HEK293 (cell line): Measurements from ENCODE around the gene KIF26B.

Source experiments
- CTCF ChIA-PET: fragments of 350-600 bp; formaldehyde crosslinking; extraction: SDS; loops from one replicate; lab custom pipeline; 2021; ENCODE audit warnings: antibody characterized with exemption; lab: Yijun Ruan, JAX
- POLR2A ChIA-PET: fragments of 300-600 bp; formaldehyde crosslinking; extraction: SDS; loops from one replicate; lab custom pipeline; 2020; ENCODE audit warnings: antibody characterized with exemption, inconsistent platforms; lab: Yijun Ruan, JAX
- H3K27ac ChIP-seq: fragments of 200-500 bp; sonication (Bioruptor generic); 2 replicates; pipeline ENCODE4 v1.5.1; 2014; ENCODE audit warnings: low read depth, low read length, control low read depth, inconsistent platforms; ENCODE audit errors: extremely low read depth
- H3K36me3 ChIP-seq, 2 experiments: fragments of 200-500 bp in 1 of 2; sonication (Bioruptor generic) in 1 of 2; 1 replicate in 1 of 2; 2 replicates in 1 of 2; pipeline ENCODE4 v1.5.1; 2014 to 2017; ENCODE audit warnings: inconsistent platforms in 2 of 2, low read length in 2 of 2; ENCODE audit not compliant: control insufficient read depth in 2 of 2, insufficient read depth in 1 of 2
- H3K4me1 ChIP-seq: fragments of 200-500 bp; sonication (Bioruptor generic); 2 replicates; pipeline ENCODE4 v1.5.1; 2014; ENCODE audit warnings: mild to moderate bottlenecking, low read length, inconsistent platforms; ENCODE audit not compliant: control insufficient read depth, insufficient read depth
- H3K4me3 ChIP-seq: 2 replicates; pipeline ENCODE4 v1.5.1; 2011; ENCODE audit warnings: low read depth, mild to moderate bottlenecking, control low read depth, low read length, moderate library complexity
- H3K9me3 ChIP-seq: fragments of 200-500 bp; sonication (Bioruptor generic); 2 replicates; pipeline ENCODE4 v1.5.1; 2014; ENCODE audit warnings: low read depth, low read length, inconsistent platforms; ENCODE audit not compliant: control insufficient read depth, insufficient read depth
- GFI1B ChIP-seq: fragments of 450-650 bp; formaldehyde crosslinking; IDR thresholded peaks from 2 replicates; pipeline ENCODE4 v1.5.1; 2016; ENCODE audit warnings: missing biosample characterization, missing genetic modification characterization
- HOXD13 ChIP-seq: sonication (generic); formaldehyde crosslinking; IDR thresholded peaks from 2 replicates; pipeline ENCODE4 v1.8.0; 2022; ENCODE audit warnings: missing genetic modification reagents, borderline replicate concordance
- KLF17 ChIP-seq: fragments of 450-650 bp; formaldehyde crosslinking; IDR thresholded peaks from 2 replicates; pipeline ENCODE4 v1.5.1; 2016; ENCODE audit warnings: missing biosample characterization, missing genetic modification characterization
- KLF9 ChIP-seq: fragments of 450-650 bp; formaldehyde crosslinking; IDR thresholded peaks from 2 replicates; pipeline ENCODE4 v1.5.1; 2016; ENCODE audit warnings: missing biosample characterization, missing genetic modification characterization, low read depth
- PRDM4 ChIP-seq: fragments of 450-650 bp; formaldehyde crosslinking; IDR thresholded peaks from 2 replicates; pipeline ENCODE4 v1.5.1; 2017; ENCODE audit warnings: missing biosample characterization, missing genetic modification characterization
- SP2 ChIP-seq: fragments of 450-650 bp; formaldehyde crosslinking; IDR thresholded peaks from 2 replicates; pipeline ENCODE4 v1.5.1; 2016; ENCODE audit warnings: missing biosample characterization, missing genetic modification characterization
- TCF7L2 ChIP-seq: IDR thresholded peaks from 2 replicates; pipeline ENCODE4 v1.6.1; 2011; ENCODE audit warnings: low read depth, mild to moderate bottlenecking, inconsistent platforms, low read length, moderate library complexity, borderline replicate concordance
- YY1 ChIP-seq: fragments of 450-650 bp; formaldehyde crosslinking; IDR thresholded peaks from 2 replicates; pipeline ENCODE4 v1.5.1; 2018; ENCODE audit warnings: missing biosample characterization, missing genetic modification characterization
- ZBTB1 ChIP-seq: fragments of 450-650 bp; formaldehyde crosslinking; IDR thresholded peaks from 2 replicates; pipeline ENCODE4 v1.5.1; 2016; ENCODE audit warnings: missing biosample characterization, missing genetic modification characterization
- ZIC2 ChIP-seq: fragments of 450-650 bp; formaldehyde crosslinking; IDR thresholded peaks from 2 replicates; pipeline ENCODE4 v1.5.1; 2016; ENCODE audit warnings: missing biosample characterization, missing genetic modification characterization
- ZNF114 ChIP-seq: fragments of 450-650 bp; formaldehyde crosslinking; IDR thresholded peaks from 2 replicates; pipeline ENCODE4 v1.5.0; 2017; ENCODE audit warnings: missing biosample characterization, missing genetic modification characterization
- ZNF175 ChIP-seq: fragments of 450-650 bp; formaldehyde crosslinking; IDR thresholded peaks from 2 replicates; pipeline ENCODE4 v1.5.1; 2016; ENCODE audit warnings: missing biosample characterization, missing genetic modification characterization
- ZNF221 ChIP-seq: fragments of 450-650 bp; formaldehyde crosslinking; IDR thresholded peaks from 2 replicates; pipeline ENCODE4 v1.5.1; 2017; ENCODE audit warnings: missing biosample characterization, missing genetic modification characterization, borderline replicate concordance
- ZNF223 ChIP-seq: fragments of 450-650 bp; formaldehyde crosslinking; IDR thresholded peaks from 2 replicates; pipeline ENCODE4 v1.5.1; 2016; ENCODE audit warnings: missing biosample characterization, missing genetic modification characterization
- ZNF280C ChIP-seq: fragments of 450-650 bp; formaldehyde crosslinking; IDR thresholded peaks from 2 replicates; pipeline ENCODE4 v1.5.1; 2016; ENCODE audit warnings: missing biosample characterization, missing genetic modification characterization
- ZNF335 ChIP-seq: fragments of 450-650 bp; formaldehyde crosslinking; conservative IDR thresholded peaks from 2 replicates; pipeline ENCODE4 v1.5.1; 2016; ENCODE audit warnings: missing biosample characterization, missing genetic modification characterization
- ZNF501 ChIP-seq: fragments of 450-650 bp; formaldehyde crosslinking; IDR thresholded peaks from 2 replicates; pipeline ENCODE4 v1.5.1; 2016; ENCODE audit warnings: missing biosample characterization, missing genetic modification characterization
- ZNF521 ChIP-seq: fragments of 450-650 bp; formaldehyde crosslinking; IDR thresholded peaks from 2 replicates; pipeline ENCODE4 v1.5.1; 2017; ENCODE audit warnings: missing biosample characterization, mild to moderate bottlenecking, missing genetic modification characterization
- ZNF580 ChIP-seq: fragments of 450-650 bp; formaldehyde crosslinking; IDR thresholded peaks from 2 replicates; pipeline ENCODE4 v1.5.1; 2016; ENCODE audit warnings: missing biosample characterization, missing genetic modification characterization
- ZNF629 ChIP-seq: fragments of 450-650 bp; formaldehyde crosslinking; IDR thresholded peaks from 2 replicates; pipeline ENCODE4 v1.5.1; 2017; ENCODE audit warnings: missing biosample characterization, missing genetic modification characterization
- ZNF654 ChIP-seq: fragments of 450-650 bp; formaldehyde crosslinking; IDR thresholded peaks from 2 replicates; pipeline ENCODE4 v1.5.1; 2016; ENCODE audit warnings: low read depth, missing biosample characterization, missing genetic modification characterization
- ZNF707 ChIP-seq: fragments of 450-650 bp; formaldehyde crosslinking; IDR thresholded peaks from 2 replicates; pipeline ENCODE4 v1.5.1; 2016; ENCODE audit warnings: missing biosample characterization, missing genetic modification characterization
- ZSCAN16 ChIP-seq: fragments of 450-650 bp; formaldehyde crosslinking; IDR thresholded peaks from 2 replicates; pipeline ENCODE4 v1.5.1; 2016; ENCODE audit warnings: missing biosample characterization, missing genetic modification characterization
- ZSCAN18 ChIP-seq: fragments of 450-650 bp; formaldehyde crosslinking; IDR thresholded peaks from 2 replicates; pipeline ENCODE4 v1.5.1; 2016; ENCODE audit warnings: missing biosample characterization, missing genetic modification characterization
- TF ChIP-seq, protein P1 (sequence below): fragments of 450-650 bp; formaldehyde crosslinking; IDR thresholded peaks from 2 replicates; pipeline ENCODE4 v1.5.1; 2017; ENCODE audit warnings: missing biosample characterization, mild to moderate bottlenecking, missing genetic modification characterization, moderate library complexity

Gene KIF26B

GRCh38 chr1:245718951-245719350 is 564.2 kb downstream of the KIF26B start (continued):
- no peak for TF ChIP-seq ZNF335 (tag by site-specific recombination)
- TF ChIP-seq ZNF223 (tag by site-specific recombination): no peak
- TF ChIP-seq, protein P1, sequence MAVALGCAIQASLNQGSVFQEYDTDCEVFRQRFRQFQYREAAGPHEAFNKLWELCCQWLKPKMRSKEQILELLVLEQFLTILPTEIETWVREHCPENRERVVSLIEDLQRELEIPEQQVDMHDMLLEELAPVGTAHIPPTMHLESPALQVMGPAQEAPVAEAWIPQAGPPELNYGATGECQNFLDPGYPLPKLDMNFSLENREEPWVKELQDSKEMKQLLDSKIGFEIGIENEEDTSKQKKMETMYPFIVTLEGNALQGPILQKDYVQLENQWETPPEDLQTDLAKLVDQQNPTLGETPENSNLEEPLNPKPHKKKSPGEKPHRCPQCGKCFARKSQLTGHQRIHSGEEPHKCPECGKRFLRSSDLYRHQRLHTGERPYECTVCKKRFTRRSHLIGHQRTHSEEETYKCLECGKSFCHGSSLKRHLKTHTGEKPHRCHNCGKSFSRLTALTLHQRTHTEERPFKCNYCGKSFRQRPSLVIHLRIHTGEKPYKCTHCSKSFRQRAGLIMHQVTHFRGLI (tag by site-specific recombination): no peak
- no peak for TF ChIP-seq ZSCAN18 (tag by site-specific recombination)
- no peak for TF ChIP-seq ZNF175 (tag by site-specific recombination)
- TF ChIP-seq ZNF114 (tag by site-specific recombination): no peak
- no peak for TF ChIP-seq PRDM4 (tag by site-specific recombination)

- Histone ChIP-seq H3K27ac (no peak overlapping the region), H3K36me3 (no peaks in the 10 kb centered on the region), H3K9me3 (no peaks in the 10 kb centered on the region), H3K4me1 (no peaks in the 10 kb centered on the region), H3K4me3 (no peak overlapping the region)
- ChIA-PET POLR2A (no interaction called here), CTCF (no interaction called here)
- TF ChIP-seq ZNF221 (tag by site-specific recombination) (no peak), HOXD13 (CRISPR knock-in tag) (no peak), ZNF654 (tag by site-specific recombination) (no peak), TCF7L2 (no peak), KLF17 (tag by site-specific recombination) (no peak), ZNF707 (no peak), ZNF501 (tag by site-specific recombination) (no peak), PRDM4 (tag by site-specific recombination) (no peak), GFI1B (tag by site-specific recombination) (no peak), ZNF580 (tag by site-specific recombination) (no peak), ZNF629 (tag by site-specific recombination) (no peak), YY1 (tag by site-specific recombination) (no peak), ZNF521 (tag by site-specific recombination) (no peak), ZBTB1 (tag by site-specific recombination) (no peak), ZSCAN16 (tag by site-specific recombination) (no peak), KLF9 (tag by site-specific recombination) (no peak), ZIC2 (no peak), SP2 (tag by site-specific recombination) (no peak), ZNF280C (tag by site-specific recombination) (no peak)
- TF ChIP-seq, protein P1 (tag by site-specific recombination): no peak
Observed at GRCh38 chr1:245721488-245721887, 566.7 kb downstream of the KIF26B start.
